A673 (cell line): ENCODE results near the gene PAQR7. TPM values are rescaled to one million over a fixed set of nuclear protein-coding genes. Genes with fewer than 3 reads are reported as not detected.

Experiments used
- BruUV-seq: library from RNA; stranded (reverse); fragments of 400-500 nt; replicated peaks from 2 replicates; lab custom pipeline; 2021; lab: Mats Ljungman, UMichigan
- CTCF ChIA-PET: fragments of 300-600 bp; sonication (Branson Sonifier 250); formaldehyde crosslinking; loops from one replicate; lab custom pipeline; 2022; ENCODE audit warnings: antibody characterized with exemption; lab: Charles Lee
- POLR2A ChIA-PET: fragments of 300-600 bp; sonication (Branson Sonifier 250); formaldehyde crosslinking; loops from one replicate; lab custom pipeline; 2022; ENCODE audit warnings: antibody characterized with exemption; ENCODE audit not compliant: low non-redundant PET; lab: Charles Lee
- DNase-seq: peaks from one replicate; pipeline ENCODE4 v3.0.0-alpha.2; 2015; ENCODE audit warnings: low spot score
- H3K27ac ChIP-seq: fragments of 200-600 bp; sonication (generic); 2 replicates; pipeline ENCODE4 v1.5.1; 2016; ENCODE audit warnings: mixed run types, low read depth, mild to moderate bottlenecking, mixed read lengths, antibody characterized with exemption, low read length; ENCODE audit not compliant: poor library complexity, severe bottlenecking
- H3K27me3 ChIP-seq: fragments of 200-600 bp; sonication (generic); replicated peaks from 2 replicates; pipeline ENCODE4 v1.6.1; 2017; ENCODE audit warnings: mixed run types, low read depth, mild to moderate bottlenecking, mixed read lengths, antibody characterized with exemption, low read length; ENCODE audit not compliant: insufficient read depth, poor library complexity
- H3K36me3 ChIP-seq: fragments of 200-600 bp; sonication (generic); 2 replicates; pipeline ENCODE4 v1.6.1; 2016; ENCODE audit warnings: mixed run types, mild to moderate bottlenecking, mixed read lengths, antibody characterized with exemption, low read length; ENCODE audit not compliant: insufficient read depth, poor library complexity, severe bottlenecking
- H3K4me1 ChIP-seq: fragments of 200-600 bp; sonication (generic); 2 replicates; pipeline ENCODE4 v1.6.1; 2017; ENCODE audit warnings: mixed run types, mild to moderate bottlenecking, mixed read lengths, antibody characterized with exemption, low read length; ENCODE audit not compliant: insufficient read depth, poor library complexity, severe bottlenecking
- H3K4me3 ChIP-seq: fragments of 200-600 bp; sonication (generic); 2 replicates; pipeline ENCODE4 v1.5.1; 2016; ENCODE audit warnings: low read depth, mixed run types, mild to moderate bottlenecking, mixed read lengths, low read length; ENCODE audit not compliant: poor library complexity, severe bottlenecking
- H3K9me3 ChIP-seq: fragments of 200-600 bp; sonication (generic); 2 replicates; pipeline ENCODE4 v1.6.1; 2016; ENCODE audit warnings: mixed run types, low read depth, mild to moderate bottlenecking, mixed read lengths, antibody characterized with exemption, low read length; ENCODE audit not compliant: poor library complexity, severe bottlenecking
- EZH2 ChIP-seq: fragments of 200-600 bp; sonication (generic); IDR thresholded peaks from 2 replicates; pipeline ENCODE4 v1.6.1; 2017; ENCODE audit warnings: borderline replicate concordance, low read depth, mild to moderate bottlenecking, mixed read lengths, antibody characterized with exemption, low read length; ENCODE audit not compliant: poor library complexity, severe bottlenecking
- intact Hi-C: fragments of 100-400 bp; cut with micrococcal nuclease; formaldehyde crosslinking; loops from one replicate; pipeline ENCODE4 v1.10.0; 2022; ENCODE audit not compliant: unreplicated experiment
- total RNA-seq: library from RNA; stranded (reverse); gene quantifications from 2 replicates; pipeline ENCODE4 v1.2.3, GENCODE V29; 2021
- TF ChIP-seq, protein P1 (sequence below): fragments of 300-800, 200-600 bp; sonication (generic); conservative IDR thresholded peaks from 2 replicates; pipeline ENCODE4 v1.5.1; 2017; ENCODE audit warnings: low read depth, mild to moderate bottlenecking, antibody characterized with exemption, low read length, moderate library complexity, mixed read lengths

PAQR7 gene
- total RNA-seq, 1 experiment from 2014 or later: 2.9 TPM

DNA sequence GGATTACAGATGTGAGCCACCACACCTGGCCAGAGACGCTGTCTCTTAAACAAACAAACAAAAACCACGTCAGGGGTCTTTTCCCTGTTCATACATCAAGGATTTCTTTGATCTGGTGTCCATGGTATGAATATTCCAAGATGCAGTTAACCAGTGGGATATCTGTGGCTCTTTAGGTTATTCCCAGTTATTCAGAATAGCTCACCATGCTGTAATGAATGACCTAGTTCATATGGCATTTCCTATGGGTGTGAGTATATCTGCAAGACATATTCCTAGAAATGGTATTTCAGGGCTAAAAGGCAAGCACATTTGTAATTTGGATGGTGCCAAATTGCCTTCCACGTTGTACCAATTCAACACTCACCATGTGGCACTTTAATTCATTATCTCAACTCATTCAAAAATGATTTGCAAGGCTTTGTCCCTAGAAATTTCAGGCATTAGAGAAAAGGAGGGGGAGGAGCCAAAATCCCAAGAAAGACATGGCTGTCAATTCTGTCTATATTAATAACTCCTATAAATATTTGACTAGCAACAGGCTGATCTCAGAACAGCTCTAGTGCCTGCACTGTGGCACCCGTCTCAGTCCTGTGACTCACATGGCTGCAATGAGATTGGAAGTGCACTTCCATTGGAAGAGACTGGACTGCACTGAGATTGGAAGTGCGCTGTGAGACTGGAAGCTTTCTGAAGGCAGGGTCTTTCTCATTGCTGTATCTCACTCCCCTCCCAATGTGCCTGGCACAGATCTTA lies 36.7 kb upstream of the PAQR7 start:
- Histone ChIP-seq H3K4me1 (no peaks in the 10 kb centered on the region), H3K36me3 (no peaks in the 10 kb centered on the region), H3K4me3 (no peak overlapping the region), H3K9me3 (no peaks in the 10 kb centered on the region), H3K27ac (no peak overlapping the region), H3K27me3 (no peaks in the 10 kb centered on the region)
- ChIA-PET CTCF (no interaction called here), POLR2A (no interaction called here)
- BruUV-seq: no TSS peak
- intact Hi-C loops: no loop called here
- TF ChIP-seq EZH2: no peak
- TF ChIP-seq, protein P1, sequence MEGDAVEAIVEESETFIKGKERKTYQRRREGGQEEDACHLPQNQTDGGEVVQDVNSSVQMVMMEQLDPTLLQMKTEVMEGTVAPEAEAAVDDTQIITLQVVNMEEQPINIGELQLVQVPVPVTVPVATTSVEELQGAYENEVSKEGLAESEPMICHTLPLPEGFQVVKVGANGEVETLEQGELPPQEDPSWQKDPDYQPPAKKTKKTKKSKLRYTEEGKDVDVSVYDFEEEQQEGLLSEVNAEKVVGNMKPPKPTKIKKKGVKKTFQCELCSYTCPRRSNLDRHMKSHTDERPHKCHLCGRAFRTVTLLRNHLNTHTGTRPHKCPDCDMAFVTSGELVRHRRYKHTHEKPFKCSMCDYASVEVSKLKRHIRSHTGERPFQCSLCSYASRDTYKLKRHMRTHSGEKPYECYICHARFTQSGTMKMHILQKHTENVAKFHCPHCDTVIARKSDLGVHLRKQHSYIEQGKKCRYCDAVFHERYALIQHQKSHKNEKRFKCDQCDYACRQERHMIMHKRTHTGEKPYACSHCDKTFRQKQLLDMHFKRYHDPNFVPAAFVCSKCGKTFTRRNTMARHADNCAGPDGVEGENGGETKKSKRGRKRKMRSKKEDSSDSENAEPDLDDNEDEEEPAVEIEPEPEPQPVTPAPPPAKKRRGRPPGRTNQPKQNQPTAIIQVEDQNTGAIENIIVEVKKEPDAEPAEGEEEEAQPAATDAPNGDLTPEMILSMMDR: no peak
- DNase-seq: no peak

DNA sequence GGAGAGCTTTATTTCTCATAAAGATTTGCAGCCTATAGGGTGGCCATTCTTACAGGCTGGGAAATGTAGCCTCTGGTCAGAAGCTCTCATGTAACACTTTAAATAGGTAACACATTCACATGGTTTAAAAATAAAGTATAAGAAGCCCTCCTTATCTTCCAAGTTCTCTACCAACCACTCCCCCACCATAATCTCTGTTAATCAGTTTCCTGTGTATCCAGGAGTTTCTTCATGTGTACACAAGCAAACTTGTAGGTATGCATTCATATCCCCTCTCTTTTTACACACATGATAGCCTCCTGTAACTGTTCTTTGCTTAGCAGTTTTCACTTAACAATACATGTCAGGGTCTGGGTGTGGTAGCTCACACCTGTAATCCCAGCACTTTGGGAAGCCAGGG lies 35.7 kb upstream of the PAQR7 start:
- CTCF ChIA-PET: no interaction called here
- no peak for DNase-seq
- TF ChIP-seq, protein P1: no peak
- no peak for TF ChIP-seq EZH2
- Histone ChIP-seq H3K36me3 (no peaks in the 10 kb centered on the region), H3K27ac (no peak overlapping the region), H3K4me3 (no peak overlapping the region), H3K27me3 (no peaks in the 10 kb centered on the region), H3K4me1 (no peaks in the 10 kb centered on the region), H3K9me3 (no peaks in the 10 kb centered on the region)
- intact Hi-C loops: no loop called here
- POLR2A ChIA-PET: no interaction called here
- no TSS peak for BruUV-seq

DNA sequence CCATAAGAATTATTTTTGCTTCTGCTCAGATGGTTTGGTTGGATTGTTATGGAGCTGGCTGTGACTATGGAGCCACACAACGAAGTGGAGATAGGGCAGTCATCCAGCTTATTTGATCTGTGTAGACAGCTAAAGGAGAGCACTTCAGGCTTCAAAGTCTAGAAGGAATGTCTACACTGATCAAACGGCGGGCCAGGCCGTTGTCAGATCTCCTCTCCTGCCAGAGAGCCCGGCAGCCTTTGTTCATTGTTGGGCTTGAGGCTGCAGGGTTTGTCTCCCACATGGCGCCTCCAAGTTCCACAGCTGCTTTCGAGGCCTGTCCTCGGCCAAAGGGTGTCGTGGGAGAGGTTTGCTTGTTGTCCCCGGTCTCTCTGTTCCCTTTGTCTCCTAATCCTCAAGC lies 33.5 kb upstream of the PAQR7 start:
- DNase-seq: no peak
- Histone ChIP-seq H3K4me1 (peaks cover 3% of the 10 kb centered on the region), H3K27ac (no peak overlapping the region), H3K36me3 (peaks cover 7% of the 10 kb centered on the region), H3K4me3 (no peak overlapping the region), H3K9me3 (no peaks in the 10 kb centered on the region), H3K27me3 (no peaks in the 10 kb centered on the region)
- TF ChIP-seq, protein P1: no peak
- TF ChIP-seq EZH2: no peak
- POLR2A ChIA-PET: no interaction called here
- intact Hi-C loops: no loop called here
- CTCF ChIA-PET: no interaction called here
- BruUV-seq: no TSS peak
